K562 (cell line): Measurements from ENCODE around the gene GYG1. TPM values are rescaled to one million over a fixed set of nuclear protein-coding genes. Genes with fewer than 3 reads are reported as not detected.

Experiments used
- CTBP1 ChIP-seq: fragments of 450-650 bp; IDR thresholded peaks from 2 replicates; pipeline ENCODE4 v1.6.1; 2016; ENCODE audit warnings: borderline replicate concordance
- CTCFL ChIP-seq: IDR thresholded peaks from 2 replicates; pipeline ENCODE4 v1.6.1; 2011; ENCODE audit warnings: borderline replicate concordance, low read depth, mild to moderate bottlenecking, moderate library complexity, low read length; ENCODE audit not compliant: insufficient read depth, poor library complexity, severe bottlenecking
- CUX1 ChIP-seq: fragments of 200-800 bp; sonication (Bioruptor generic); IDR thresholded peaks from 2 replicates; pipeline ENCODE4 v1.6.1; 2016; ENCODE audit warnings: missing genetic modification characterization, missing compliant biosample characterization
- ETV6 ChIP-seq, 3 experiments: fragments of 150-350 bp in 1 of 3; sonication (generic) in 1 of 3; formaldehyde crosslinking in 1 of 3; IDR thresholded peaks; 2 replicates each; pipeline versions ENCODE4 v1.6.1 to v1.8.0; 2014 to 2022; ENCODE audit warnings: borderline replicate concordance in 2 of 3, low read depth in 2 of 3, antibody characterized with exemption in 1 of 3, low read length in 1 of 3, mild to moderate bottlenecking in 1 of 3, missing genetic modification reagents in 1 of 3
- HNRNPLL ChIP-seq: fragments of 200-400 bp; formaldehyde crosslinking; IDR thresholded peaks from 2 replicates; pipeline ENCODE4 v1.6.1; 2017; ENCODE audit warnings: low read length, low read depth, mild to moderate bottlenecking; ENCODE audit not compliant: poor library complexity, severe bottlenecking
- LCOR ChIP-seq: sonication (generic); formaldehyde crosslinking; IDR thresholded peaks from 2 replicates; pipeline ENCODE4 v1.8.0; 2022; ENCODE audit warnings: mild to moderate bottlenecking, missing genetic modification reagents
- MAZ ChIP-seq, 2 experiments: fragments of 450-650 bp in 1 of 2; sonication (generic) in 1 of 2; formaldehyde crosslinking; IDR thresholded peaks in 1 of 2; conservative IDR thresholded peaks in 1 of 2; 2 replicates each; pipeline versions ENCODE4 v1.4.0 to v1.5.0; 2020; ENCODE audit warnings: mild to moderate bottlenecking in 1 of 2, missing genetic modification reagents in 1 of 2
- NR2C1 ChIP-seq, 2 experiments: fragments of 450-650 bp; IDR thresholded peaks; 2 replicates each; pipeline ENCODE4 v1.6.1; 2017; ENCODE audit warnings: mild to moderate bottlenecking in 2 of 2, antibody characterized with exemption in 1 of 2, inconsistent platforms in 1 of 2, missing compliant biosample characterization in 1 of 2, missing genetic modification characterization in 1 of 2
- POLR2B ChIP-seq: fragments of 450-650 bp; IDR thresholded peaks from 2 replicates; pipeline ENCODE4 v1.6.1; 2018; ENCODE audit warnings: low read depth; ENCODE audit not compliant: partially characterized antibody
- PYGO2 ChIP-seq: fragments of 450-650 bp; IDR thresholded peaks from 2 replicates; pipeline ENCODE4 v1.6.1; 2016; ENCODE audit warnings: mild to moderate bottlenecking, missing genetic modification characterization, moderate library complexity, missing compliant biosample characterization
- SNIP1 ChIP-seq: fragments of 450-650 bp; IDR thresholded peaks from 2 replicates; pipeline ENCODE4 v1.7.1; 2017; ENCODE audit warnings: low read depth, mild to moderate bottlenecking
- SP1 ChIP-seq: sonication (generic); formaldehyde crosslinking; IDR thresholded peaks from 2 replicates; pipeline ENCODE4 v1.8.1; 2022; ENCODE audit warnings: mild to moderate bottlenecking, missing genetic modification reagents
- ZBED1 ChIP-seq: IDR thresholded peaks from 2 replicates; pipeline ENCODE4 v1.6.1; 2014
- ZFP30 ChIP-seq: fragments of 250-450 bp; sonication (Bioruptor Pico); IDR thresholded peaks from 2 replicates; pipeline ENCODE4 v1.8.0; 2022; ENCODE audit warnings: moderate library complexity, mild to moderate bottlenecking, inconsistent platforms, borderline replicate concordance
- ZNF146 ChIP-seq: IDR thresholded peaks from one replicate; pipeline ENCODE4 v1.6.1; 2018; ENCODE audit warnings: missing compliant biosample characterization; ENCODE audit not compliant: unreplicated experiment
- ZNF274 ChIP-seq: IDR thresholded peaks from 2 replicates; pipeline ENCODE4 v1.6.1; 2011; ENCODE audit warnings: low read depth, mild to moderate bottlenecking, low read length, moderate library complexity, borderline replicate concordance
- polyA plus RNA-seq, 8 experiments: library from polyadenylated mRNA; depleted of rRNA in 4 of 8; stranded (reverse) in 5 of 8; unstranded in 3 of 8; fragments of >200 nt; fragmentation: Nextera tagmentation in 2 of 8; fragmentation: Illumina TruSeq in 1 of 8; extraction: Ambion mirVana in 2 of 8; extraction: Trizol in 1 of 8; gene quantifications; 2 replicates each; pipeline versions ENCODE4 v1.2.1 to v1.2.3, GENCODE V29; 2011 to 2014; ENCODE audit warnings: inconsistent platforms in 1 of 8, missing spikeins in 1 of 8
- total RNA-seq, 7 experiments: library from RNA; depleted of rRNA in 6 of 7; stranded (reverse); fragments of >200 nt in 6 of 7; fragmentation: Illumina TruSeq in 2 of 7; extraction: Trizol in 2 of 7; gene quantifications; 2 replicates each; pipeline versions ENCODE4 v1.2.1 to v1.2.3, GENCODE V29; 2011 to 2021; ENCODE audit warnings: low replicate concordance in 1 of 7

GYG1 gene
- total and polyA plus RNA-seq, 9 of the 15 experiments (the other 6 are each of a cell fraction or from before 2014, with no cell fraction given), result 14.6 to 38.4 (median 24.6) TPM

- TF ChIP-seq CUX1, result no peak
- TF ChIP-seq ZBED1, result no peak
- TF ChIP-seq HNRNPLL, result no peak
- no peak for TF ChIP-seq ZFP30 (CRISPR knock-in tag)
- TF ChIP-seq NR2C1 (IDR thresholded peaks at IDR 0.05), result no peak
- 0 out of 2 replicates have a peak, but pooled peaks have one; percentile 8 for TF ChIP-seq NR2C1 (tag; IDR thresholded peaks at IDR 0.05)
- no peak for TF ChIP-seq SP1 (CRISPR knock-in tag)
- no peak for TF ChIP-seq CTBP1
- TF ChIP-seq ZNF146, result no peak
- TF ChIP-seq ETV6 (IDR thresholded peaks at IDR 0.05; ENCODE audit: borderline replicate concordance in 1 of 2, low read depth in 2 of 2, low read length in 1 of 2), result no peak
- TF ChIP-seq ETV6 (CRISPR knock-in tag; IDR thresholded peaks at IDR 0.05; ENCODE audit: borderline replicate concordance), result no peak
- no peak for TF ChIP-seq SNIP1
- no peak for TF ChIP-seq CTCFL
- TF ChIP-seq PYGO2 (tag), result no peak
- no peak for TF ChIP-seq LCOR (CRISPR knock-in tag)
- TF ChIP-seq POLR2B, result no peak
- TF ChIP-seq MAZ (CRISPR knock-in tag; conservative IDR thresholded peaks at IDR 0.05 in 1 of 2, IDR thresholded peaks at IDR 0.05 in 1 of 2), result no peak
- TF ChIP-seq ZNF274, result no peak
Observed at GRCh38 chr3:148943506-148944205, 47.7 kb upstream of the GYG1 start (continued).
